CD14-positive monocyte (primary cell): ENCODE results near the gene BTBD19. TPM values are rescaled to one million over a fixed set of nuclear protein-coding genes. Genes with fewer than 3 reads are reported as not detected.

Source experiments
- DNase-seq, 3 donors: peaks; one replicate each; pipeline ENCODE4 v3.0.0-alpha.2; 2011 to 2022
- H2AFZ ChIP-seq: 2 replicates; pipeline ENCODE4 v1.6.0; 2012; ENCODE audit warnings: mild to moderate bottlenecking, low read depth, low read length, inconsistent platforms; ENCODE audit not compliant: insufficient read depth, poor library complexity, severe bottlenecking
- H3K27ac ChIP-seq, 2 donors: 1 replicate in 1 of 2; 2 replicates in 1 of 2; pipeline ENCODE4 v1.5.1; 2012 to 2013; ENCODE audit warnings: low read length in 2 of 2, control low read depth in 1 of 2, inconsistent platforms in 1 of 2, low read depth in 1 of 2, mild to moderate bottlenecking in 1 of 2
- H3K27me3 ChIP-seq, 2 donors: one replicate each; pipeline versions ENCODE4 v1.6.0 to v1.6.1; 2011 to 2013; ENCODE audit warnings: low read length in 2 of 2; ENCODE audit not compliant: control insufficient read depth in 2 of 2, insufficient read depth in 2 of 2
- H3K36me3 ChIP-seq, 2 donors: replicated peaks in 1 of 2; 1 replicate in 1 of 2; 2 replicates in 1 of 2; pipeline versions ENCODE4 v1.5.1 to v1.6.1; 2012 to 2013; ENCODE audit warnings: low read length in 2 of 2, control low read depth in 1 of 2, inconsistent platforms in 1 of 2, mild to moderate bottlenecking in 1 of 2; ENCODE audit not compliant: insufficient read depth in 2 of 2, control insufficient read depth in 1 of 2
- H3K4me1 ChIP-seq, 2 donors: 1 replicate in 1 of 2; 2 replicates in 1 of 2; pipeline versions ENCODE4 v1.5.1 to v1.6.1; 2012 to 2013; ENCODE audit warnings: low read length in 2 of 2, control low read depth in 1 of 2, inconsistent platforms in 1 of 2, mild to moderate bottlenecking in 1 of 2, moderate library complexity in 1 of 2; ENCODE audit not compliant: insufficient read depth in 2 of 2, control insufficient read depth in 1 of 2
- H3K4me2 ChIP-seq: replicated peaks from 2 replicates; pipeline ENCODE3; 2012; ENCODE audit warnings: low read length, moderate library complexity, mild to moderate bottlenecking; ENCODE audit not compliant: poor library complexity, severe bottlenecking; ENCODE audit errors: extremely low read depth
- H3K4me3 ChIP-seq, 3 experiments: fragments of 200-600 bp in 1 of 3; sonication (generic) in 1 of 3; replicated peaks in 1 of 3; 1 replicate in 2 of 3; 2 replicates in 1 of 3; pipeline ENCODE4 v1.5.1; 2011 to 2013; ENCODE audit warnings: low read length in 3 of 3, mild to moderate bottlenecking in 3 of 3, control low read depth in 2 of 3, low read depth in 2 of 3, inconsistent platforms in 1 of 3, moderate library complexity in 1 of 3
- H3K79me2 ChIP-seq: 2 replicates; pipeline ENCODE4 v1.6.0; 2012; ENCODE audit warnings: mild to moderate bottlenecking, control low read depth, inconsistent platforms, low read length, moderate library complexity; ENCODE audit not compliant: insufficient read depth
- H3K9ac ChIP-seq: 2 replicates; pipeline ENCODE4 v1.6.0; 2017; ENCODE audit warnings: low read length, mild to moderate bottlenecking; ENCODE audit not compliant: insufficient read depth, poor library complexity, severe bottlenecking
- H3K9me3 ChIP-seq, 2 donors: replicated peaks in 1 of 2; 1 replicate in 1 of 2; 2 replicates in 1 of 2; pipeline versions ENCODE4 v1.5.1 to v1.6.1; 2012 to 2013; ENCODE audit warnings: low read length in 2 of 2, control low read depth in 1 of 2; ENCODE audit not compliant: control insufficient read depth in 1 of 2, insufficient read depth in 1 of 2
- H4K20me1 ChIP-seq: 2 replicates; pipeline ENCODE4 v1.6.0; 2012; ENCODE audit warnings: mild to moderate bottlenecking, low read length, control low read depth, moderate library complexity; ENCODE audit not compliant: insufficient read depth
- H3K27ac Mint-ChIP-seq, 7 donors: one replicate each; pipeline ENCODE4 v1.8.0; 2020; ENCODE audit warnings: mild to moderate bottlenecking in 7 of 7, mixed read lengths in 7 of 7, moderate library complexity in 6 of 7, inconsistent platforms in 2 of 7
- H3K27me3 Mint-ChIP-seq, 3 donors: one replicate each; pipeline ENCODE4 v1.8.0; 2021 to 2022; ENCODE audit warnings: low read depth in 3 of 3, mild to moderate bottlenecking in 3 of 3, mixed read lengths in 3 of 3, moderate library complexity in 3 of 3, inconsistent platforms in 1 of 3
- H3K36me3 Mint-ChIP-seq, 2 donors: one replicate each; pipeline ENCODE4 v1.8.0; 2020; ENCODE audit warnings: mixed read lengths in 2 of 2, inconsistent platforms in 1 of 2, mild to moderate bottlenecking in 1 of 2
- H3K4me1 Mint-ChIP-seq: one replicate; pipeline ENCODE4 v1.8.0; 2020; ENCODE audit warnings: mild to moderate bottlenecking, mixed read lengths
- H3K4me3 Mint-ChIP-seq, 2 donors: one replicate each; pipeline ENCODE4 v1.8.0; 2020; ENCODE audit warnings: mild to moderate bottlenecking in 2 of 2, mixed read lengths in 2 of 2, moderate library complexity in 1 of 2
- H3K9me3 Mint-ChIP-seq, 7 donors: one replicate each; pipeline ENCODE4 v1.8.0; 2020 to 2022; ENCODE audit warnings: mixed read lengths in 7 of 7, mild to moderate bottlenecking in 6 of 7, moderate library complexity in 6 of 7, inconsistent platforms in 2 of 7
- CTCF ChIP-seq: fragments of 200-600 bp; IDR thresholded peaks from one replicate; pipeline ENCODE4 v1.8.0; 2022; ENCODE audit warnings: antibody characterized with exemption, mild to moderate bottlenecking
- WGBS: methylation state at CpG from one replicate; pipeline ENCODE4 v1.1.5; 2013; ENCODE audit warnings: missing lambda C conversion rate; ENCODE audit not compliant: insufficient coverage; 5-methylcytosine and 5-hydroxymethylcytosine counted together
- intact Hi-C, 2 donors: fragments of 100-400 bp; cut with micrococcal nuclease; formaldehyde crosslinking; loops; one replicate each; pipeline versions ENCODE4 v1.15.0 to v1.15.1; 2023
- polyA plus RNA-seq, 3 donors: library from polyadenylated mRNA; depleted of rRNA in 1 of 3; unstranded in 2 of 3; stranded (reverse) in 1 of 3; fragments of 300-500 nt in 2 of 3; fragments of >200 nt in 1 of 3; fragmentation: Illumina TruSeq in 2 of 3; gene quantifications; 1 replicate in 2 of 3; 2 replicates in 1 of 3; pipeline ENCODE4 v1.2.3, GENCODE V29; 2012 to 2021

The BTBD19 gene
- polyA plus RNA-seq, 3 donors = 0.10 to 6.3 (median 0.73) TPM

- H3K36me3 Mint-ChIP-seq = peaks cover 52 to 59% of the 10 kb centered on the region in 2 donors
- intact Hi-C loops = no loop called here
- Histone ChIP-seq H2AFZ (no peak overlapping the region), H3K79me2 (peaks cover 17% of the 10 kb centered on the region), H3K4me3 (no peak overlapping the region), H3K9ac (no peak overlapping the region), H3K4me1 (peaks cover 70 to 79% of the 10 kb centered on the region in 2 donors), H3K4me2 (no peak overlapping the region), H3K27me3 (no peaks in the 10 kb centered on the region), H3K27ac (peak overlapping the region in 1 of 2 donors; percentile 99), H3K36me3 (peaks cover 36 to 45% of the 10 kb centered on the region in 2 donors), H4K20me1 (peaks cover 35% of the 10 kb centered on the region), H3K9me3 (no peaks in the 10 kb centered on the region)
- H3K27ac Mint-ChIP-seq = peak overlapping the region; percentile 25 to 100 (median 74)
- TF ChIP-seq CTCF = no peak
- DNase-seq = peak in 1 of 3 donors; percentile 11
- peaks cover 1 to 9% (median 5%) of the 10 kb centered on the region in 3 donors for H3K27me3 Mint-ChIP-seq
- WGBS = 96% methylated on average over 17 of the region's 20 CpGs
- peaks cover 0 to 1% (median 0%) of the 10 kb centered on the region in 7 donors for H3K9me3 Mint-ChIP-seq
- H3K4me1 Mint-ChIP-seq = peaks cover 63% of the 10 kb centered on the region
- H3K4me3 Mint-ChIP-seq = no peak overlapping the region
Measured at GRCh38 chr1:44805311-44806024, 2.9 kb upstream of the BTBD19 start.

DNA sequence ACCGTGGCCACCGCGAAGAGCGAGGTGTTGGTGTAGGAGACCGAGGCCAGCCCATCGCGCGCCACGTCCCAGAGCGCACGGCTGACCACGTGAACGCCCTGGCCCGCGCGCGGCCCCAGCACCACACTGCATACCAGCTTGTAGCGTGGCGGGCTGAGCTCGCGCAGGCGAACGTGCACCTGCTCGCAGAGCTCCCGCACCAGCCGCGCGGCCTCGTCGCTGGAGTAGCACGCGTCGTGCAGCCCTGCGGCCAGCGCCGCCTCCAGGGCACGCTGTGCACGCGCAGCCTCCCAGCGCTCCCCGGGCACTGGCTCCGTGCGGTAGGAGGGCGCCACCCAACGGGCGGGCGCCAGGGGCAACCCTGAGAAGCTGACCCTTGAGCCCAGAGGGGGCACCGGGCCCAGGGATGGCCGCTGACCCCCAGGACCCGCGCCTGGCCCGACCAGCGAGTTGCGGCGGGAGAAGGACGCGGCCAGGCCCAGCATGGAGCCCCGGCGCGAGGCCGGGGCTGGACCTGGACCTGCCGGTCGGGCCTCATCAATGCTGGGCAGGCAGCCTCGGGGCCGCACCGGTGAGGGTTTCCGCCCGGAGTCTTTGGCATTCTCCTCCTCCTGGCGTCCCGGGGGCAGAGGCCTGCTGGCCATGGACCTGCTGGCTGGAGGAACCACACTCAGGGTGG lies 2.2 kb upstream of the BTBD19 start:
- no peak for TF ChIP-seq CTCF
- Histone ChIP-seq H2AFZ (no peak overlapping the region), H3K36me3 (peaks cover 36 to 45% of the 10 kb centered on the region in 2 donors), H3K79me2 (peaks cover 12% of the 10 kb centered on the region), H3K27ac (peak overlapping the region; percentile 99 to 100), H3K9me3 (no peaks in the 10 kb centered on the region), H3K4me3 (peak overlapping the region in 1 of 3 experiments; percentile 34), H3K4me1 (peaks cover 71 to 79% of the 10 kb centered on the region in 2 donors), H3K4me2 (peak overlapping the region; percentile 25), H3K9ac (peak overlapping the region; percentile 83), H4K20me1 (peaks cover 28% of the 10 kb centered on the region), H3K27me3 (no peaks in the 10 kb centered on the region)
- Mint-ChIP-seq H3K27ac (peak overlapping the region; percentile 100), H3K36me3 (peaks cover 50 to 56% of the 10 kb centered on the region in 2 donors), H3K4me1 (peaks cover 68% of the 10 kb centered on the region), H3K9me3 (no peaks in the 10 kb centered on the region), H3K27me3 (peaks cover 1 to 9% (median 5%) of the 10 kb centered on the region in 3 donors), H3K4me3 (no peak overlapping the region)
- WGBS = 98% methylated on average over 65 of the region's 70 CpGs
- intact Hi-C loops = no loop called here
- DNase-seq = no peak
